Hippocampal formation (tissue), 2 donors: ENCODE measurements around the gene DBNL.
"Not testable (repeated sequence)": the region's sequence is repeated elsewhere in the genome, so short reads cannot be mapped to it uniquely, and the experiment has no call there.

Experiments
- DNase-seq, 2 donors: peaks; one replicate each; lab custom pipeline; 2025; lab: John Stamatoyannopoulos, UW

Gene DBNL

DNA sequence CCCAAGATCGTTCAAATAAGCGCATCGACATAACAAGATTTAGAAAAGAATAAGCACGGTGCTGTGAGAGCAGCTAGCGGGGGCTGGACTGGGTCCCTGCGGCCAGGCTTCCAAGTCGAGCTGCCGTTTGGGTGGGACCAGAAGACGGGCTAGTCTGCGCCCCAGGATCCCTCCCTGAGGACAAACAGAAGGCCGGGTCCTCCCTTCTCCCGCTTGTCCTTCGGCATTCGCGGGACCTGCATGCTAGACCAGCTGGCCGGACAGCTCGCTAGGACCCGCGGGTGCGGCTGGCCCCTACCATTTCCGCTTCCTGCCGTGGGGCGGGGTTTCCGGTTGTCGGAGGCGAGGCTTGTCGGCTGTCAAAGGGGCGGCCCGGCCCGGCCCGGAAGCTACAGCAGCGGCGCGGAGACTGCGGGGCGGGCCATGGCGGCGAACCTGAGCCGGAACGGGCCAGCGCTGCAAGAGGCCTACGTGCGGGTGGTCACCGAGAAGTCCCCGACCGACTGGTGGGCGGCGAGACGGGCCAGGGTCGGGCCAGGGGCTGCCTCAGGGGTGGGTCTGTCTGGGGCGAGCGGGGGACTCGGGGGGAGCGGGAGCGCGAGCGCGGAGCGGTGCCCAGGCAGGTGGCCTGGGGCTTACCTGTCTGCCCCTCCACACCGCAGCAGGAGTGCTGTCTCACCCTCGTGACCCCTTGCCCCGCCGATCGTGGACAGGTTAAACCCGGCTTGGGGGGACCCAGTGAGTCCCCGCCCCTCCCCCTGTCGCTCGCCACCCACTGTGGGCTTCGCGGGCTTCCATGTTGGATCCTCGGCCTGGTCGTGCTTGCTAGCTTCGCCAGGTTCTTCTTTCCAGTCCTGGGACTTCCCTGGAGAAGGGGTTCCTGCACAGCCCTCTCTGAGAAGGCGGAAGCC lies at the start of gene DBNL:
Gene DBNL, plus strand, starts transcription at position 388 of the 911 bp plus-strand sequence. Its CDS starts 36 bp downstream, at position 424.
- peak; percentile 82 to 95 for DNase-seq

DNA sequence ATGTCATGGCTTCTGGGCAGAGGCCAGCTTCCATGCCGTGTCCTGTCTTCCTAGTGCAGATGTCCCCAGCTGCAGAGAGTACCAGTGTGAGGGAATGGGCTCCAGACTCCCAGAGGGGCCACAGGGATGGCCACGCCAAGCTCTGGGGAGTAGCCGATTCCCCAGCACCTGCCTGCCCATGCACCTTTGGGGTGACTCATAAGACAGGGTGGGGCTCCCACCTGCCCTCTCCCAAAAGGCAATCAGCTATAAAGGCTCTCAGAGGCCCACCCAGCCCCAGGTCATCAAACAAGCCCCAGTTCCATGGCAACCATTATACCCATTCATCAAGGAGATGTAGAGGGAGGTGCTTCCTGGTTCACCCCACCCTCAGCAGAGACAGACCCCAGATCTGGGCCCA lies 47.0 kb upstream of the DBNL start, which contains the start of gene SPDYE1:
Gene SPDYE1, plus strand, starts transcription at position 366 of the 400 bp plus-strand sequence. CDS start 2,053 bp downstream, outside the sequence.
- DNase-seq = not testable (repeated sequence)

DNA sequence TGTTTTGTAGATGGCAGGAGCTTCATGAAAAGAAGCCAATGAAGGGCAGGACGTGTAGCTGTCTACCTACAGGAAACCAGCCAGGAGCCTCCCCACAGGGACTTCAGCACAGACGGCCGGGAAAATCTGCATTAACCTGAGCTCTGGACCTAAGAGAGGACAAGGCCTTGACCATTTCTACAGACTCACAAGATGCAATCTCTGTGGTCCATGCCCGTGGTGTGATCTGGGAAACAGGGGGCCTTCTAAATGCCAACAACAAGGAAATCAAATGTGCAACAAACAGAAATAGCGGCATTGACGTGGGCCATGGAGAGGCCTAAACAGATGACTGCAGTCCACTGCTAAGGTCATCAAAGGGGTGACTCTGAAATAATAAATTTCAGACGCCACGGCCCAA lies 32.4 kb upstream of the DBNL start:
- not testable (repeated sequence) for DNase-seq

DNA sequence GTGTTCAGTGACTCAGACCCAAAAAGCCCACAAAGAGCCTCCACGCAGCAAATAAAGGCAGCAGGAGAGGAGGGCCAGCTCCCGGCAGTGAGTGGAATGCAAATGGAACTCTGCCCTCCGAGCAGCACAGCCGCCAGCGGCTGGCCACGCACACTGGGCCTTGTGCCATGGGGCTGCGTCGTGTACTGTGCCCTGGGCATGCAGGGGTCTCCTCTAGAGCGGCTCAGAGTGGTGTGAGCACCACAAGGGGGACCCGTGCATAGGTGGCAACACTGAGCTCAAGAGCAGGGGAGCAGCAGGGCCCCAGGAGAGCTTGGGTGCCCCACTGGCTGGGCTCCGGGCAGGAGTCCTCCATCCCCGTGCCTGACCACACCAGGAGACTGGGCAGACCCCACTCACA lies 29.4 kb upstream of the DBNL start:
- DNase-seq = not testable (repeated sequence)

DNA sequence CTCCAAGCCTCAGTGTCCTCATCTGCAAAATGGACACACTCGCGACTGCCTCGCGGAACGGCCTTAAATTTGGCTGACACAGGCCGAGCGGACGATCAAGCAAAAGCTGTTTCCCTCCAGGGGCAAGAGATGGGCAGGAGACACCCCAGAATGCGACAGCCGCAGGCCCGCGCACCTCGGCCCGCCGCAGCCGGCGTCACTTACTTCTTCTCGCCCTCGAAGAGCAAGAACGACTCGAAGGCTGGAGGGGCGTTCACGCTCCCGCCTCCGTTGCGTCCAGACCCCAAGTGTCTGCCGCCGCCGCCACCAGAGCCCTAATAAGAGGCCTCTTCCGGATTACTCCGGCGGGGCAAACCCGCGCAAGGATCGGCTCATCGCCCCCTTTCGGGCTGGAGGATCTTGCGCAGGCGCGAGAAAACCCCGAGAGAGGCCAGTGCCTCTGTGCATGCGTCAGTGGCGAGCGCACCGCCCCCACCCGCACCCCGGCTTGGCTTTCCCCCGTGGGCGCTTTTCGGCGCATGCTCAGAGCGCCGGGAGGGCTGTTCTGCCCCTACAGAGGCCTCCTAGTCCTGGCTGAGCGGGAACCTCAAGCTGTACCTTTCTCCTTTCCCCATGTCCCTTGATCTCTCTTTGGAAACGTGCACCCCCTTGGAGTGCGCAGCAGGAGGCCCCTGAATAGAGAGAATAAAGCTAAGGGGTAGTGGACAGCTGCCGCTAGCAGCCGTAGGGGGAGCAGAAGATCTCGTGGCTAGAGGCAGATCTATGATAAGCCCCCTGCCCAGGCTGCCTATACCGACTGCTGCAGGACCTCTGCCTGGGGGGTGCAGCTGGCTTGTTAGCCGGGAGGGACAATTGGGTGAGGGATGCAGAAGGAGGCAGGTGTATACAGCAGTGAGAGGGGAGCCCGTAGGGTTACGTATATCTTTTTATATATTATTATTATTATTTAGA lies 25.4 kb upstream of the DBNL start:
- peak; percentile 88 to 96 for DNase-seq

DNA sequence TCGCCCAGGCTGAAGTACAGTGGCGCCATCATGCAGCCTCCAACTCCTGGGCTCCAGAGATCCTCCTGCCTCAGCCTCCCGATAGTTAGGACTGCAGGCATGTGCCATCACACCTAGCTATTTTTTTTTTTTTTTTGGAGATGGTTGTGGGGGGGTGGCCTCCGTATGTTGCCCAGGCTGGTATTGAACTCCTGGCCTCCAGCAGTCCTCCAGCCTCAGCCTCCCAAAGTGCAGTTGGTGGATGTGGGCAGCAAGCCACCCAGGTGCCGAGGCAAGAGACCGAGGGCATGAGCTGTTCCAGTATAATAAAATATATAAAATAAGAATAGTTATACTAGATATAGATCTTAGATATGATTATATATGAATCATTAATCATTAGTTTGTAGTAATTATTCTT lies 24.7 kb upstream of the DBNL start:
- not testable (repeated sequence) for DNase-seq

DNA sequence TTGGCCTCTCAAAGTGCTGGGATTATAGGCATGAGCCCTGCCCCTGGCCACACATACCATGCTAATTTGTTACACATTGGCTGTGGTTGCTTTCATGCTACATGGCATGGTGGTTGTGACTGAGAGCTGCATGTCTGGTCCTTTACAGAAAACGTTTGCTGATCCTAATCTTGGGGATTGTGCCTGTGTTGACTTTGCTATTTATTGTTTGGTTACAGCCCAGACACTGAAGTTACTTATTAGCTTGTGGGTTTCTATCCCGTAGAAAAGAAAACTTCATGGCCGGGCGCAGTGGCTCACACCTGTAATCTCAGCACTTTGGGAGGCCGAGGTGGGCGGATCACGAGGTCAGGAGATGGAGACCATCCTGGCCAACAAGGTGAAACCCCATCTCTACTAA lies 22.4 kb upstream of the DBNL start:
- DNase-seq = not testable (repeated sequence)

DNA sequence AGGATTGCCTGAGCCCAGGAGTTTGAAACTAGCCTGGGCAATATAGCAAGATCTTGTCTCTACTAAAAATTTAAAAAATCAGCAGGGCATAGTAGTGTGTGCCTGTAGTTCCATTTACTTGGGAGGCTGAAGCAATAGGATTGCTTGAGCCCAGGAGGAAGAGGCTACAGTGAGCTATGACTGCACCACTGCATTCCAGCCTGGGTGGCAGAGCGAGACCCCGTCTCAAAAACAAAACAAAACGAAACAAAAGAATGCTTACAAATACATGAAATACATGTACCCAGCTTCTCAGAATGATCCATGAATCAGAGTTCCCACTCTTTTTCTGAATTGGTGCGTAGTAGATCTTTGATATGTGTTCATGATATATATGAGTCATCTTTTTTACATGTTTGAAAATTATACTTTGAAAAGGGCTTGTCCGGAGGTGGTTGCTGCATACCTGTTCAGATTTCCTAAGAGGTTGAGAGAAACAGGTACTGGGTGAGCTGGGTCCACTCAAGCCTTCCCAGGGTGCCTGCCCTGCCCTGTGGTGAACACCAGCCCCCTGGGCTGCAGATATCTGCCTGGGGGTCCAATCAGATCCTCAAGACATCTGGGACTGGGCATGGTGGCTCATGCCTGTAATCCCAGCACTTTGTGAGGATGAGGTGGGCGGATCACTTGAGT lies 21.6 kb upstream of the DBNL start:
- DNase-seq = not testable (repeated sequence)

DNA sequence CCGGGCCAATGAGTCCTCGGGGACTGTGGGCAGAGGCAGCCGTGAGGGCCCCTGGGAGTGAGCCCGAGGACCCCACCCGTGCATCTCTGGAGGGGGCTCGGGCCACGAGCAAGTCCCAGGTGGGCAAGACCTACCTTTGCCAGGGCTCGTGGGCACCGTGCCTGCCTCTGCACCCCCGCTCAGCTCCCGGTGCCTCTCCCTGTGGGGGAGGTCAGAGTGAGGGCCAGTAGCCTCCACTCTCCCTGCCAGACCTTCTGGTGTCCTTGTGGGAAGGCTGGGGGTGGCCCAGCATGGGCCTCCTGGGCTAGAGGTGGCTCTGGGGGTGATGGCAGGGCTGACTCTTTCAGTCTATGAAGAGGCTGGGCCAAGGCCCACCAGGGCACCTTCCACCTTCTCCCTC lies 15.1 kb upstream of the DBNL start:
- not testable (repeated sequence) for DNase-seq

DNA sequence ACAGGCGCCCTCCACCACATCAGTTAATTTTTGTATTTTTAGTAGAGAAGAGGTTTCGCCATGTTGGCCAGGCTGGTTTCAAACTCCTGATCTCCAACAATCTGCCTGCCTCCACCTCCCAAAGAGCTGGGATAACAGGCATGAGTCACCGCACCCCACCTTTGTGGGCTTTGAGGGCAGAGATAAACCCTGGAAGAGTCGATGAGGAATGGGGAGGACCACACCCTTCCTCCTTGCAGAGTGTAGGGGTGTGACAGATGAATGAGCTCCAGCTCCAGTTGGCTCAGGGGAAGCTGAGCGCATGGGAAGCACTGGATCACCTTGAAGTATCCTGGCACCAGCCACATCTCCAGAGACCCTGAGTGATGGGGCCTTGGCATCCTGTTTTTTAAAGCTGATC lies 14.5 kb upstream of the DBNL start:
- not testable (repeated sequence) for DNase-seq

DNA sequence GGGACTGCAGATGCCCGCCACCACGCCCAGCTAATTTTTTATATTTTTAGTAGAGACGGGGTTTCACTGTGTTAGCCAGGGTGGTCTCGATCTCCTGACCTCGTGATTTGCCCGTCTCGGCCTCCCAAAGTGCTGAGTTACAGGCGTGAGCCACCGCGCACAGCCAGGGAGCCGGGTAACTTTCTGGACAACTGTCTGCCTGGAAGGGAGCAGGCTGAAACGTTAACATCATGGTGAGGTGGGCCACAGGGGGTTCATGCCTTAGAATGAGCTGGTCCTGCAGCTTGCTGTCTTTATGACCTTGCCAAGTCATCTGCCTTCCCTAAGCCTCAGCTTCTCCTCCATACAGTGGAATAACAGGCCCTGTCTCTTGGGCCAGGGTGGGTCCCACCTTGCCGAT lies 13.2 kb upstream of the DBNL start:
- not testable (repeated sequence) for DNase-seq

DNA sequence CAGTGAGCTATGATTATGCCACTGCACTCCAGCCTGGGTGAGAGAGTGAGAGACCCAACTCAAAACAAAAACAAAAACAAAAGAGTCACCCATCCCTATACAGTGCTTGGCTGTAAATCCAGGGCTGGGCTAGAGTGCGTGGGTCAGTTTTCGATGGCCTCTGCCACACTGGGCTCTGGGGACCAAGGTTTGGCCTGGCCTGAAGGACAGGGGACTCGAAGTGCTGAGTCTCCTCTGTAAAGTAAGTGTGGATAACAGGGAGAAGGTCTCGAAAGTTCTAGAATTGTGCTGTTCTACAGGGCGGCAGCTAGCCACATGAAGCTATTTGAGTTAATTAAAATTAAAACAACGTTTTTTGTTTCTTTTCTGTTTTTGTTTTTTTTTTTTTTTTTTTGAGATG lies 12.5 kb upstream of the DBNL start:
- not testable (repeated sequence) for DNase-seq

DNA sequence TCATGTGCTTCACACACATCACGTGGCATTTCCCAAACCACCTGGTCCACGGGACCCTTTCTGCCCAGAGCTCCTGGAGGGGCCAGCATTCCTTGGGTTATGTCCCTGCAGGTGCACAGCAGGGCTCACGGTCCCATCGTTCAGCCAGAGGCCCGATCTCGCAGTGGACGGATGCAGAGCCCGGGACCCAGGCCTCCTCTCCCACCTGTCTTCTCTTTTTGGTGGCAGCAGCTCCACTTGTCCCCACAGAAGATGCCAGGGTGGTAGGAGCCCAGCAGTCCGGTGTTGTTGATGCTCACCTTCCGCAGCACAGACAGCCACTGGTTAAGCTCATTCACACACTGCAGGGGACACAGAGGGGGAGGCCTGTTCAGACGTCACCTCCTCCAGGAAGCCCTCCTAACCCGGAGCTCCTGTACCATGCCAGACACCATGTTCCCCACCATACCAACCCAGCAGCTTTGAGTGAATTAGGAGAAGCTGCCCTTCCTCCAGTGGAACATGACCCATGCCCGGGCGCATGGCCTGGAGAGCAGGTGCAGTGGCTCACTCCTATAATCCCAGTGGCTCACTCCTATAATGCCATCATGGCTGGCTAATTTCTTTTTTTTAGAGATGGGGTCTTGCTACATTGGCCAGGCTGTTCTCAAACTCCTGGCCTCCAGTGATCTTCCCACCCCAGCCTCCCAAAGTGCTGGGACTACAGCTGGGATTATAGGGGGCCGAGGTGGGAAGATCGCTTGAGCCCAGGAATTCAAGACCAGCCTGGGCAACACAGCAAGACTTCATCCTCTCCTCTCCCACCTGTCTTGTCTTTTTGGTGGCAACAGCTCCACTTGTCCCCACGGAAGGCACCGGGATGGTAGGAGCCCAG lies 10.3 kb upstream of the DBNL start:
- not testable (repeated sequence) for DNase-seq

DNA sequence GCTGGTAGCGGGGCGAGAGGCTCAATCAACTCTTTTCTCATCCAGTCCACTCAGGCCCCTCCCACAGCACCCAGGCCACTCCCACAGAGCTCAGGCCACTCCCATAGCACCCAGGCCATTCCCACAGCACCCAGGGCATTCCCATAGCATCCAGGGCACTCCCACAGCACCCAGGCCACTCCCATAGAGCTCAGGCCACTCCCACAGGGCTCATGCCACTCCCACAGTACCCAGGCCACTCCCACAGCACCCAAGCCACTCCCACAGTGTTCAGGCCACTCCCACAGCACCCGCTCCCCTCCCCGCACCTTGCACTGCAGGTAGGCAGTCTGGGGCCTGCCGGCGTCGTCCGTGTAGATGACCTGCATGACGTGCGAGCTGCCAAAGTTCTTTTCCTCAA lies 8.1 kb upstream of the DBNL start:
- not testable (repeated sequence) for DNase-seq

DNA sequence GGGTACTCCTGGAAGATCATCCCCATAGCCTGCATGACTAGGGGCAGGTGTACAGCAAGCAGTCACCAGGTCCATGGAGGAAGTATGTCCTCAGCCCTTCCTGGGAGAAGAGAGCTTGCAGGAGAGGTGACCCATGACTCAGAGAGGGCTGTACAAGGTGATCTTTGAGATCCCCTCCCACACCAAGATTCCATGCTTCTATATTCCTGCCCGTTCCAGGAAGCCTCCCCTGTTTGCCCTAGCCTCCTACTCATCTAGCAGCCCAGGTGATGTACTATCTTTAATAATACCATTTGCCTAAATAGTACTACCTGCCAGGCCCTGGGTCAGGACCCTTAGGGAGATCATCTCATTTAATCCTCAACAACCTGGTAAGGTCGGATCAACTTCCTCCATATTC lies 6.6 kb upstream of the DBNL start:
- DNase-seq = not testable (repeated sequence)

DNA sequence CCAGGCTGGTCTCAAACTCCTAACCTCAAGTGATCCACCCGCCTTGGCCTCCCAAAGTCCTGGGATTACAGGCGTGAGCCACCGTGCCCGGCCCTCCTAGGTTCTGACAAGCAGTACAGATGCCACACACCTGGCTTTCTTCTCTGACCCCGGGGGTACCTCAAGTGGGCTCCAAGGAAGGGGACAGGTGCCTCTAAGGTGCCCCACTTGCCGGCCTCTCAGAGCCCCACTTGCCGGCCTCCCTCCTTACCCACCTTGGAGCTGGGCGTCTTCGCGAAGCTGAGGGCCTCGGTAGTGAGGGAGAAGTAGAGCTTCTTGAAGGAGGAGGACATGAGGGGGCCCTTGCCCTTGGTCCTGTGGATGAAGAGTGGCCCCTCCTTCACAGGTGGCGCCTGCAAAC lies 5.9 kb upstream of the DBNL start:
- not testable (repeated sequence) for DNase-seq

DNA sequence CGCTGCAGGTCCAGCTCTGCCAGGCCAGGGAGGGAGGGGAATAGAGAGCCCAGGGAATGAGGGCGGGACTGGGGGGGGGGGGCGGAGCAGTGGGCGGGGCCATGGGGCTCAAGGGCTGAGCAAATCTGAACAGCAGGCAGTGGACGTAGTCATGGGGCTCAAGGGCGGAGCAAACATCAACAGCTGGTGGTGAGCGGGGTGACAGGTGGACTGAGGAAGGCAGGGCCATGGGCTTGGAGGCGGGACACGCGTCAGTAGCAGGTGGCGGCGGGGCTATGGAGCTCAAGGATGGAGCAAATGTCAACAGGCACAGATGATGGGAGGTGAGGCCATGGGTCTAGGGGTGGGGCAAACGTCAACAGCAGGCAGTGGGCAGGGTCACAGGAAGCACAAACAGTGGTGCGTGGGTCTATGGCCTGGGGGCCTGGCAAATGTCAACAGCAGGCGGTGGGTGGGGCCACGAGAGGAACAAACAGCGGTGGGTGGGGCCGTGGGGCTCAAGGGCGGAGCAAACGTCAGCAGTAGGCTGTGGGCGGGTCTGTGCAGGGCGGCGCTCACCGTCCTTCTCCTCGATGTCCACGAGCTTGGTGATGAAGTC lies 5.4 kb upstream of the DBNL start:
- DNase-seq = peak; percentile 49 to 87

DNA sequence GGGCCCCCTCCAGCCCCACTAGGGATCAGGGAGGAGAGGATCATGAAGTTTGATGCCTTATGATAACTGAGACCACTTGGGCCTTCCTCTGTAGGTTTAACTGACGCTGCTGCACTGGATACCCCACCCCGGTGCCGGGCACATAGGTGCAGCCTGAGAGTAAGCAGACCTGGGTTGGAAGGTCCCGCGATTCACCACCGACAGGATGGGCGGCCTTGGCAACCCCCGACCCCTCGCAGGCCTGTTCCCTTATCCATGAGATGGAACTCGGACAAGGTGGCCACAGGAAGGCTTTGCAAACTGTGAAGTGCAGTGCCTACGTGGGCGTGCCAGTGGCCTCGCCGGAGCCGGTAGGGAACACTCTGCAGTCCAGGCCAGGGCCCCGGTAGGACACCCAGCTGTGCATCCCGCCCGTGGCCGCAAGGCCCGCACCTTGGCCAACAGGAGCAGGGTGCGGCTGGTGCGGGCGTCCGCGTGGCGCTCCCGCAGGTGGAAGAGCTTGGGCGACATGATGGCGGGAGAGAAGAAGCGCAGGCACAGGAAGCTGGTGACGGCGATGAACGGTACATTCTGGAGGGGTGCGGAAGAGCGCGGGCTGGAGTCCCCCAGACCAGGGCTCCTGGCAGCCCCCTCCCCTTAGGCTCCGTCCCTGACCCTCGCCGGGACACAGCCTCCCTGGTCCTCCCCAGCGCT lies 4.6 kb upstream of the DBNL start:
- not testable (repeated sequence) for DNase-seq

DNA sequence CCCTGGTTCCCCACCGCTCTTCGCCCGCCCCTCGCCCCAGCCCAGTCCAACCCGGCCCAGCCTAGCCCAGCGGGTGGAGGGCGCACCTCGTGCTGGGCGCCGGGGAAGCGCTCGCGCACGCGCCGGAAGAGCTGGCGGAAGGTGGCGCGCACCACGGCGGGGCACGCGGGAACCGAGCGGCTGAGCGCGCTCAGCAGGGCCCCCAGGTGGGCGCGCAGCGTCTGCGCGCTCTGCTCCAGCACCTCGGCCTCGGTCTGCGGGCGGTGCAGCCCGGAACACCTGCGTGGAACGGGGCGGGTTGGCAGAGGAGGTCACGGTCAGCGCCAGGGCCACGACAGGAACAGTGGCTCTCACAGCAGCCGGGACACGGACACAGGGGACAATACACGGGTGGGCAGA lies 4.0 kb upstream of the DBNL start:
- DNase-seq = not testable (repeated sequence)

DNA sequence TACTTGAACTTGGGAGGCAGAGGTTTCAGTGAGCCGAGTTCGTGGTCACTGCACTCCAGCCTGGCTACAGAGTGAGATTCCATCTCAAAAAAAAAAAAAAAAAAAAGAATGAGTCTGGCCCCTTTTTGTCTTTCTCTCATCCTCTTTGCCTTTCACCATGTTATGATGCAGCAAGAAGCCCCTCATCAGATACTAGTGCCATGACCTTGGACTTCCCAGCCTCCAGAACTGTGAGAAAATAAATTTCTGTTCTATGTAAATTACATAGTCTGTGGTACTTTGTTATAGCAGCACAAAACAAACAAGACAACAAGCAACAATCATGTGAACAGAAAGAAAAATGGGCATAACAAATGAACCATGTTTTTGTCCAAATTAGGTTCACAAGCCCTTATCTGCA lies 2.3 kb upstream of the DBNL start:
- no peak for DNase-seq
